SK-N-SH treated with all-trans-retinoic acid at 6 μM for 48 hours (cell line): ENCODE measurements around the gene ATXN10.

Source experiments
- ATAC-seq: fragments of 200-7000 bp; cut with Tn5 transposase; 3 replicates; pipeline ENCODE4 v1.9.1; 2020; ENCODE audit warnings: mild to moderate bottlenecking, moderate library complexity
- ARNTL ChIP-seq: fragments of 450-650 bp; formaldehyde crosslinking; IDR thresholded peaks from 2 replicates; pipeline ENCODE4 v1.5.0; 2020; ENCODE audit warnings: low read depth, mild to moderate bottlenecking, moderate library complexity, borderline replicate concordance
- BACH2 ChIP-seq: fragments of 250-450 bp; sonication (Bioruptor Pico); IDR thresholded peaks from 2 replicates; pipeline ENCODE4 v1.9.0; 2021; ENCODE audit warnings: mild to moderate bottlenecking, borderline replicate concordance
- CREB5 ChIP-seq: fragments of 250-450 bp; sonication (Bioruptor Pico); IDR thresholded peaks from 2 replicates; pipeline ENCODE4 v1.5.1; 2020; ENCODE audit warnings: low read depth, mild to moderate bottlenecking, moderate library complexity
- CSDC2 ChIP-seq: fragments of 250-450 bp; sonication (Bioruptor Pico); IDR thresholded peaks from 2 replicates; pipeline ENCODE4 v1.5.0; 2020; ENCODE audit warnings: mild to moderate bottlenecking, moderate library complexity
- CSRNP3 ChIP-seq: fragments of 250-450 bp; sonication (Bioruptor Pico); IDR thresholded peaks from 2 replicates; pipeline ENCODE4 v1.5.1; 2021; ENCODE audit warnings: mild to moderate bottlenecking, moderate library complexity
- ESRRG ChIP-seq: fragments of 250-450 bp; sonication (Bioruptor Pico); IDR thresholded peaks from 2 replicates; pipeline ENCODE4 v1.6.1; 2021; ENCODE audit warnings: mild to moderate bottlenecking
- GLIS3 ChIP-seq: fragments of 250-450 bp; sonication (Bioruptor Pico); IDR thresholded peaks from 2 replicates; pipeline ENCODE4 v1.5.0; 2020; ENCODE audit warnings: mild to moderate bottlenecking, moderate library complexity
- OSR1 ChIP-seq: fragments of 250-450 bp; sonication (Bioruptor Pico); IDR thresholded peaks from 2 replicates; pipeline ENCODE4 v1.8.0; 2022; ENCODE audit warnings: moderate library complexity, mild to moderate bottlenecking, inconsistent platforms
- PATZ1 ChIP-seq: fragments of 250-450 bp; sonication (Bioruptor Pico); IDR thresholded peaks from 2 replicates; pipeline ENCODE4 v1.8.0; 2020; ENCODE audit warnings: mild to moderate bottlenecking, moderate library complexity, borderline replicate concordance
- POU6F1 ChIP-seq: fragments of 250-450 bp; sonication (Bioruptor Pico); IDR thresholded peaks from 2 replicates; pipeline ENCODE4 v1.8.0; 2021; ENCODE audit warnings: low read depth, mild to moderate bottlenecking, moderate library complexity, borderline replicate concordance
- PPARA ChIP-seq: fragments of 250-450 bp; sonication (Bioruptor Pico); IDR thresholded peaks from 2 replicates; pipeline ENCODE4 v1.5.0; 2020; ENCODE audit warnings: mild to moderate bottlenecking, borderline replicate concordance
- RARB ChIP-seq: fragments of 250-450 bp; sonication (Bioruptor Pico); IDR thresholded peaks from 2 replicates; pipeline ENCODE4 v1.8.0; 2021; ENCODE audit warnings: mild to moderate bottlenecking, moderate library complexity
- SNAI2 ChIP-seq: fragments of 250-450 bp; sonication (Bioruptor Pico); IDR thresholded peaks from 2 replicates; pipeline ENCODE4 v1.5.0; 2020; ENCODE audit warnings: mild to moderate bottlenecking, moderate library complexity
- TCF4 ChIP-seq: fragments of 250-450 bp; sonication (Bioruptor Pico); IDR thresholded peaks from 2 replicates; pipeline ENCODE4 v1.8.0; 2021; ENCODE audit warnings: mild to moderate bottlenecking, moderate library complexity, borderline replicate concordance
- TOX ChIP-seq: fragments of 250-450 bp; sonication (Bioruptor Pico); IDR thresholded peaks from 2 replicates; pipeline ENCODE4 v1.8.0; 2021; ENCODE audit warnings: mild to moderate bottlenecking, moderate library complexity, borderline replicate concordance
- TSHZ2 ChIP-seq: fragments of 250-450 bp; sonication (Bioruptor Pico); IDR thresholded peaks from 2 replicates; pipeline ENCODE4 v1.5.0; 2020; ENCODE audit warnings: mild to moderate bottlenecking, moderate library complexity
- ZC3H10 ChIP-seq: fragments of 250-450 bp; sonication (Bioruptor Pico); IDR thresholded peaks from 2 replicates; pipeline ENCODE4 v1.5.1; 2021; ENCODE audit warnings: mild to moderate bottlenecking, moderate library complexity
- ZFP3 ChIP-seq: fragments of 250-450 bp; sonication (Bioruptor Pico); IDR thresholded peaks from 2 replicates; pipeline ENCODE4 v1.5.0; 2020; ENCODE audit warnings: mild to moderate bottlenecking, moderate library complexity
- ZFP30 ChIP-seq: fragments of 450-650 bp; formaldehyde crosslinking; IDR thresholded peaks from 2 replicates; pipeline ENCODE4 v1.5.0; 2022; ENCODE audit warnings: mild to moderate bottlenecking, moderate library complexity
- ZNF565 ChIP-seq: fragments of 450-650 bp; formaldehyde crosslinking; conservative IDR thresholded peaks from 2 replicates; pipeline ENCODE4 v1.5.0; 2020; ENCODE audit warnings: low read depth, mild to moderate bottlenecking, moderate library complexity
- ZNF8 ChIP-seq: fragments of 450-650 bp; formaldehyde crosslinking; IDR thresholded peaks from 2 replicates; pipeline ENCODE4 v1.5.0; 2020; ENCODE audit warnings: mild to moderate bottlenecking, moderate library complexity

Gene ATXN10

GRCh38 chr22:45704648-45705047 is 33.0 kb downstream of the ATXN10 start:
- TF ChIP-seq BACH2 (CRISPR knock-in tag) (no peak), ARNTL (CRISPR knock-in tag) (no peak), TOX (no peak), CREB5 (CRISPR knock-in tag) (no peak), ZFP30 (CRISPR knock-in tag) (no peak), PATZ1 (CRISPR knock-in tag) (no peak), CSDC2 (CRISPR knock-in tag) (no peak), SNAI2 (CRISPR knock-in tag) (no peak), GLIS3 (CRISPR knock-in tag) (no peak), ZNF8 (CRISPR knock-in tag) (no peak), ZC3H10 (no peak), TCF4 (CRISPR knock-in tag) (no peak), PPARA (CRISPR knock-in tag) (no peak), POU6F1 (CRISPR knock-in tag) (no peak), ESRRG (no peak)
- ATAC-seq = 0 out of 3 replicates have a peak, but pooled peaks have one; percentile 15

- TF ChIP-seq TCF4 (CRISPR knock-in tag) = no peak
- no peak for TF ChIP-seq ESRRG
- no peak for TF ChIP-seq RARB (CRISPR knock-in tag)
- no peak for TF ChIP-seq CSRNP3 (CRISPR knock-in tag)
- TF ChIP-seq OSR1 (CRISPR knock-in tag) = no peak
- TF ChIP-seq PATZ1 (CRISPR knock-in tag) = no peak
- TF ChIP-seq CSDC2 (CRISPR knock-in tag) = no peak
- TF ChIP-seq GLIS3 (CRISPR knock-in tag) = no peak
- no peak for TF ChIP-seq ZC3H10
- no peak for TF ChIP-seq TOX
- TF ChIP-seq ZFP30 (CRISPR knock-in tag) = no peak
- no peak for TF ChIP-seq TSHZ2 (CRISPR knock-in tag)
- TF ChIP-seq ZFP3 (CRISPR knock-in tag) = no peak
- TF ChIP-seq ZNF565 (CRISPR knock-in tag) = no peak
- TF ChIP-seq, all 23 proteins: peak for 0
- ATAC-seq = no peak
Measured at GRCh38 chr22:45707605-45708004, 36.0 kb downstream of the ATXN10 start.
